ENCODE measurements around the gene CDH4. TPM values are rescaled to one million over a fixed set of nuclear protein-coding genes. Genes with fewer than 3 reads are reported as not detected.

The CDH4 gene
- total RNA-seq, 1 donor from 2014 or later = not detected

DNA sequence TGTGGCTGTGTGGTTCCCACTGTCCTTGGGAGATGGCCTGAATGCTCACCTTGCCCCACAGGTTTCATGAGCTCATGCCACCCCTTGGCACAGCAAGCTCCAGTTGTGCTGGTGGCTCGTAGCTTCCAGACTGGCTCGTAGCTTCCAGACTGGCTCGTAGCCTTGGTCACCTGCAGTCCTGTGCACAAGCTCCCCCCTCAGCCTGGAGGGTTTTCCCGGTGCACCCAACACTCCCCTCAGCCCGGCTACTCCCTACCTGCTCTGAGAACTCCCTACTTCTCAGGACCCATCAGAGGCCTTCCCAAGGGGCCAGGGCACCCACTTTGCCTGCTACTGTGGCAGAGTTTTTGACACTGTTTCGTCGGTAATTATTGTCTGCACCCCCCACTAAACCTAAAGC is 528.0 kb downstream of the CDH4 start:
- Mint-ChIP-seq H3K27me3 (no peaks in the 10 kb centered on the region), H3K9me3 (peaks cover 16% of the 10 kb centered on the region), H3K4me1 (no peaks in the 10 kb centered on the region), H3K36me3 (ENCODE audit: low read depth) (no peaks in the 10 kb centered on the region), H3K27ac (no peak overlapping the region), H3K4me3 (no peak overlapping the region)
- TF ChIP-seq CTCF (IDR thresholded peaks at IDR 0.05) = no peak
- ChIA-PET CTCF (no interaction called here), POLR2A (no interaction called here)
- intact Hi-C loops (cut with micrococcal nuclease) = no loop called here
- DNase-seq (no peak), ATAC-seq (ENCODE audit: low read depth) (no peak)

DNA sequence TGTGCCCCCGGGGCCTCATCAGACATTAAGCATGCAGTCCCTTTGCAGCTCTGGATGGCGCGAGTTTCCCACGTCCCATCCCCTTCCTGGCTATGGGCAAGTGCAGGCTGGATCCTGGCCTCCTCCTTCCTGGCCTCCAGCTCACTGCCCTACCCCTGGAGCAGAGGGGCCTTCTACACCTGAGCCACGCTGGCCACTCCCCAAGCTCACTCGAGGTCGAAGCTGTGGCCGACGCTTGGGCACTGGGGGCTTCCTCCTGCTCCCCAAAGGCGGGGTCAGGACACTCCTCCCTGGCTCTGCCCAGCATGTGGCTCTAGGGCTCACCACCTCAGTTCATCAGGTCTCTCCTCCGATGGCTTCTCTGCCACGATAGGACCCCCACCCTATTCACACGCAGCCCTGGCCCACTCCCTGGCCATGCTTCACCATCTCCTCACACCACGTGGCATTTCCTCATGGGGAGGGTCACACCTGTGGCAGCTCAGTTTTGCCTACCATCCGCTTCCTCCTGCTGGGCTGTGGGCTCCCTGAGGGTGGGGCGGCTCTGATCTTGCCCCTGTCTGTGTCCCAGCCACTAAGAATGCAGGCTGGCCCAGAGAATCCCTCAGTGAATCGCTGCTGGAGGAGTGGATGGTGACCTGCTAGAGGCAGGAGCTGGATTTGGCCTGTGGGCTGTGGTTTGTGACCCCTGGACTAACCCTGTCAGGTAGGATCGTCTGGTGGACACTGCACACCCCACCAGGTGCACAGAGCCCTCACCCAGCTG is 532.9 kb downstream of the CDH4 start:
- H3K36me3 Mint-ChIP-seq (ENCODE audit: low read depth) = no peaks in the 10 kb centered on the region
- POLR2A ChIA-PET = no interaction called here

GRCh38 chr20:61785567-61785816 is 533.4 kb downstream of the CDH4 start:
- no peaks in the 10 kb centered on the region for H3K27me3 Mint-ChIP-seq
- CTCF ChIA-PET = no interaction called here
- ATAC-seq (ENCODE audit: low read depth) (no peak), DNase-seq (no peak)
- TF ChIP-seq CTCF (IDR thresholded peaks at IDR 0.05) = no peak
- no peaks in the 10 kb centered on the region for H3K4me1 Mint-ChIP-seq
- intact Hi-C loops (cut with micrococcal nuclease) = no loop called here
- POLR2A ChIA-PET = no interaction called here
- no peak overlapping the region for H3K4me3 Mint-ChIP-seq
- no peaks in the 10 kb centered on the region for H3K36me3 Mint-ChIP-seq (ENCODE audit: low read depth)
- no peak overlapping the region for H3K27ac Mint-ChIP-seq
- peaks cover 19% of the 10 kb centered on the region for H3K9me3 Mint-ChIP-seq

More for the DNA sequence above, 532.9 kb downstream of the CDH4 start:
- CTCF ChIA-PET = no interaction called here
- H3K4me1 Mint-ChIP-seq = no peaks in the 10 kb centered on the region
- ATAC-seq (ENCODE audit: low read depth) (no peak), DNase-seq (no peak)
- H3K4me3 Mint-ChIP-seq = no peak overlapping the region
- peaks cover 21% of the 10 kb centered on the region for H3K9me3 Mint-ChIP-seq
- H3K27me3 Mint-ChIP-seq = no peaks in the 10 kb centered on the region
- TF ChIP-seq CTCF (IDR thresholded peaks at IDR 0.05) = no peak
- intact Hi-C loops (cut with micrococcal nuclease) = no loop called here
- no peak overlapping the region for H3K27ac Mint-ChIP-seq

DNA sequence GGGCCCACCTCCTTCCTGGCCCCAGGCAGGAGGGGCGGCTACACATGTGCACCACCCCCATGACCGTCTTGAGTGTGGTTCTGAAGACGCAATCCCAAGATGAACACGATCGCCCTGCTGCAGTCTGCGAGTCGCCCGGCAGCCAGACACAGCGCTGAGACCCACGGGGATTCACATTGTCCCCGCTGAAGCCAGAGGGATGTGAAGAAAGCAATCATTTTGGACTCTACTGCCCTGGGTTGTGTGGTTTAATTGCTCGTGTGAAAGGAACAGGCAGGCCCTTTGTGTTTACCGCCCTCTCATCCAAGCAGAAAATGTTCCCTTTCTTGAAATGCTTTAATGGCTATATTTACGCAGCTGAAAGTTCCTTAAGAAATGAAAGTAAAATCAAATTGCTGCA is 534.2 kb downstream of the CDH4 start:
- no peaks in the 10 kb centered on the region for H3K36me3 Mint-ChIP-seq (ENCODE audit: low read depth)
- intact Hi-C loops (cut with micrococcal nuclease) = no loop called here
- no peak for TF ChIP-seq CTCF (IDR thresholded peaks at IDR 0.05)
- H3K4me3 Mint-ChIP-seq = no peak overlapping the region
- POLR2A ChIA-PET = no interaction called here
- DNase-seq = no peak
- peaks cover 12% of the 10 kb centered on the region for H3K9me3 Mint-ChIP-seq
- ATAC-seq (ENCODE audit: low read depth) = no peak
- CTCF ChIA-PET = no interaction called here
- H3K4me1 Mint-ChIP-seq = no peaks in the 10 kb centered on the region
- no peak overlapping the region for H3K27ac Mint-ChIP-seq
- H3K27me3 Mint-ChIP-seq = no peaks in the 10 kb centered on the region

GRCh38 chr20:61788343-61788742 is 536.3 kb downstream of the CDH4 start:
- no peak overlapping the region for H3K27ac Mint-ChIP-seq
- ChIA-PET POLR2A (no interaction called here), CTCF (no interaction called here)
- no peak for DNase-seq
- no peaks in the 10 kb centered on the region for H3K36me3 Mint-ChIP-seq (ENCODE audit: low read depth)
- no peaks in the 10 kb centered on the region for H3K4me1 Mint-ChIP-seq
- no peaks in the 10 kb centered on the region for H3K27me3 Mint-ChIP-seq
- ATAC-seq (ENCODE audit: low read depth) = no peak
- peaks cover 6% of the 10 kb centered on the region for H3K9me3 Mint-ChIP-seq
- intact Hi-C loops (cut with micrococcal nuclease) = no loop called here
- no peak overlapping the region for H3K4me3 Mint-ChIP-seq
- TF ChIP-seq CTCF (IDR thresholded peaks at IDR 0.05) = no peak

Data from activated B cell treated with CpG ODN at 0.5 μM for 24 hours (primary cell).